GM19043 (cell line): Measurements from ENCODE around the gene MRPL20.
"Not testable (repeated sequence)": the region's sequence is repeated elsewhere in the genome, so short reads cannot be mapped to it uniquely, and the experiment has no call there.

Source experiments
- ATAC-seq: cut with Tn5 transposase; IDR thresholded peaks from one replicate; pipeline ENCODE4 v1.9.1; 2021; ENCODE audit warnings: low read depth; ENCODE audit not compliant: unreplicated experiment

MRPL20 gene

DNA sequence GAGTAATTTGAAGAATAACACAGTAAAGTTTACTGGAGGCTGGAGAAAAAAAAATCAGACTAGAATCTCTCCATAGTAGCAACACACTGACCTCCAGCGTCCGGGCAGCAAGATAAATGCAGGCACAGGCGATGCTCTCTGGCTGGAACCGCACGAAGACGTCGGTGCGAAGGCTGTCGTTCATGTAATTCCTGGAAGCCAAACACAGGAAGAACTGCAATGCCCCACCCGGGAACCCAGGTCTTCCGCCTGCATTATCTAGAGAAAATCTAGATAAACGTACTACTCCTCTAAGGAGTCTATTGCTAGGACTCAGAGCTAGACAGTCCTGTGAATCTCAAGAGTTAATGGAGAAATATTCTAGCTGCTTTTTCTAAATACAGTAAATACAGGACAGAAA, 16.4 kb downstream of the MRPL20 start:
- no peak for ATAC-seq

DNA sequence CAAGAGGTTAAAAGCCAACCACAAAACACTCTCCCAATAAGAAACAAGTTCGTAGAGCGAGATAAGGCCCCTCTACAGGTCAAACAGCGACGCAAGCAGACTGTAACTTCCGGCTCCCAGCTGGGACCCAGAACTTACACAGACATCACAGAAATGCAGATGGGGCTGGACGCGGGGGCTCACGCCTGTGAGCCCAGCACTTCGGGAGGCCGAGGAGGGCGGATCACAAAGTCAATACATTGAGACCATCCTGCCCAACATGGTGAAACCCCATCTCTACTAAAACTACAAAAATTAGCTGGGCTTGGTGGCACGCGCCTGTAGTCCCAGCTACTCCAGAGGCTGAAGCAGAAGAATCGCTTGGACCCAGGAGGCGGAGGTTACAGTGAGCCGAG, 19.0 kb downstream of the MRPL20 start:
- no peak for ATAC-seq

- ATAC-seq: no peak
Observed at GRCh38 chr1:1387098-1388077, 19.7 kb downstream of the MRPL20 start.

DNA sequence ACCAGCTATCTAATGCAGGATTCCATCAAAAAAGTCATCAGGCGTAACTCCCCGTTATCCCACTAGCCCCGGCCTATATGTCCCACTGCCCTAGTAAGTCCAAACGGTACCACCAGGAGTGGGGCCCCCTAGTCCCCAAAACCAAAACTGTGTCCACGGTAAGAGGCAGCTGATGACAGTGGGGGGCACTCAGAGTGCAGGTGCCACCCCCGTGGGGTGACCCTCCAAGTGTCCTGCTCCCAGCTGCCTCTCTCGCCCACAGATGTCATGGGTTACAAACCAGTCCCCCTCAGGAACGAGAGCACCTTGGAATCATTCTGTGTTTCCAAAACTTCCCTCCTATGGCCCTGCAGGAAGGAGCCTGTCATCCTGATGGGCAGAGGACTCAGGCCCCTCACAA, 21.2 kb downstream of the MRPL20 start:
- no peak for ATAC-seq

GRCh38 chr1:1385339-1385738, 21.8 kb downstream of the MRPL20 start:
- not testable (repeated sequence) for ATAC-seq

- no peak for ATAC-seq
Observed at GRCh38 chr1:1381294-1381693, 25.8 kb downstream of the MRPL20 start.

- ATAC-seq: no peak
Observed at GRCh38 chr1:1380860-1381259, 26.2 kb downstream of the MRPL20 start.

DNA sequence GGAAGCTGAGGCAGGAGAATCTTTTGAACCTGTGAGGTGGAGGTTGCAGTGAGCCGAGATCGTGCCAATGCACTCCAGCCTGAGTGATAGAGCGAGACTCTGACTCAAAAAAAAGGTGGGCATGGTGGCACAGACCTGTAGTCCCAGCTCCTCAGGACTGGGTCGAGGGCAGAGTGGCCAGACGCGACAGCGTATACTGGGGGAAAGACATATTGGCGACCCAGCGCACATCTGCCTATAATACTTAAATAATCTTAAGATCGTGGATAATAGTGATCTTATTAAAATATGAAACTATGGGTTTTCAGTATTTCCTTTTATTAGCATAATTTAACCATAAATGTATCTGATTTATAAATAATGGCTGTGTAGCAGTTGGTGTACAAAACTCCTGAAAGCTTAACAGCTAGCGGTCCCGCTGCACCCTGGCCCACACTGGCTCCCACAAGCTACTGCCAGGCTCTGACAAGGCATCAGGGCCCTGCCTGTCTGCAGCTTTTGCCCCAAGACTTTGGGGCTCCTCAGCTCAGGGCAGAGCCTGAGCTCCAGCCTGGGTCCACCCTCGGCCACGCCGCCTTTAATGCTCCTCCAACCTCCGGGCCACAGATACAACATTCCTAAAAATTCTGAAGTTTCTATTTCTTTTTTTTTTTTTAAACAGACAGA, 29.4 kb downstream of the MRPL20 start:
- ATAC-seq: no peak

GRCh38 chr1:1376551-1377226, 30.4 kb downstream of the MRPL20 start:
- ATAC-seq: no peak

DNA sequence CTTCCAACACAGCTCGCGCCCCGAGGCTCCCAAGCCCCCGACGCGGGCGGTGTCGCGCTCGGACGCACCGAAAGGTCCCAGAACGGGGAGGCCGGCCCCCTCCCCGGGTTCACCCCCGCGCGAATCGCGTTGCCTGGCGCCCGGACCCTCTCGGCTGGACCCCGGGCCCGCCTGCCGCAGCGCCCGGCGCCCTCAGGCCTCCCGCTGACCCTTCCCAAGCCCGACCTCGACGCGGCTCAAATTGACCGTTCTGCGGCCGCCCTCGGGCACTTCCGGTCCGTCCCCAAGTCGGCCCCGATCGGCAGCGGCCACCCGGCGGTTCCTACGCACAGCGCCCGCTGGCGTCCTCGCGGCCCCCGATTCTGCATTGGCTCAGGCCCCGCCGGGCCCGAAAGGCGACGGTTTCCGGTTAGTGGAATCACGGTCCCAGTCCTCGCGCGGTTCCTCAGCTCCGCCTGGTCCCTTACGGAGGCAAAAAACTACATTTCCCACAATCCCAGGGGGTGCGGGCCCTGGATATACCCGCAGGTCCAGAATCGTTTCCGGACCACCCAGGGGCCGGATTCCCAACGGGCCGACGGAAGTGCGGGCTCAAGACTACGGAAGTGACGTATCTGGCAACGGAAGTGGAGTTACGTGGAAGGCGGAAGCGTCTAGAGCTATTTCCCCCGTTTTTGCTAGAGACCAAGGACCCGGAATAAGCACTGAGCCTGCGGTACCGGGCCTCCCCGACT, 32.0 kb downstream of the MRPL20 start, which contains the start of gene AURKAIP1:
Gene AURKAIP1, minus strand, starts transcription at position 279 of the 734 bp plus-strand sequence. CDS start 451 bp downstream, outside the sequence.
- peak; percentile 83 for ATAC-seq

GRCh38 chr1:1374589-1374928, 32.5 kb downstream of the MRPL20 start:
- no peak for ATAC-seq

DNA sequence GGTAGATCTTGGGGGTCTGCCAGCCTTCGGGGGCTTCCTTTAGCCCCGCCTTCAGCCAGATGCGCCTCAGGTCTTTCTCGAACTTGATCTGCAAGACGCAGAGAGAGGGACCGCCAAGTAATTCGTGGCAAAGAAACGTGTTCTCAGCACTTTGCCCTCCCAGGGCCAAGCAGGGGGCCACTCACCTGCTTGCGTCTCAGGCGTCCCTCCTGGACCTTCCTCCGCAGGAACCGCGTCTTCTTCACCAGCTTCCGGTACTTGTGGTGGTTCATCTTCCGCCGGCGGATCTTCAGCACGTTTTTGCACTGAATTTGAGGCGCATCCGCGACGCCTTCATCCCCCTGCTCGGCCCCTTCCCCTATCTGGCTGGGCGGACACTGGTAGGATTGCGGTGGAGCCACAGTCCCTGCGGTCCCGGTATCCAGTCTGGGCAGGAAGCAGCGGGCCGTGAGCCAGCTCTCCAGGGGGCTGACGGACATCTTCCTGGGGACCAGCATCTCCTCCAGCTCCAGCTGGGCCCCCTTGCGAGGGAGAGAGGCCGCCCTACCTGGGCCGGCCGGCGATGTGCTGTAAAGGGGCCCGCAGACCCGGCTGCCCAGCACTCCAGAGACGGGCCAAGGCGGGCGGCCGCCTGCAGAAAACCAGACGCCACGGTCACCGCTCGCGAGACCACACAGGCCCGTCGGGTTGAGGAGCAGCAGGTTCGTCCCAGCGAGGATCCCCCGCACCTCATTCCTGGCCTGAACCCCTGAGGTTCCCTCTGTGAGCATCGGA, 33.1 kb downstream of the MRPL20 start:
- no peak for ATAC-seq

- no peak for ATAC-seq
Observed at GRCh38 chr1:1373051-1373814, 33.9 kb downstream of the MRPL20 start.

GRCh38 chr1:1371746-1372711, 35.1 kb downstream of the MRPL20 start:
- no peak for ATAC-seq

DNA sequence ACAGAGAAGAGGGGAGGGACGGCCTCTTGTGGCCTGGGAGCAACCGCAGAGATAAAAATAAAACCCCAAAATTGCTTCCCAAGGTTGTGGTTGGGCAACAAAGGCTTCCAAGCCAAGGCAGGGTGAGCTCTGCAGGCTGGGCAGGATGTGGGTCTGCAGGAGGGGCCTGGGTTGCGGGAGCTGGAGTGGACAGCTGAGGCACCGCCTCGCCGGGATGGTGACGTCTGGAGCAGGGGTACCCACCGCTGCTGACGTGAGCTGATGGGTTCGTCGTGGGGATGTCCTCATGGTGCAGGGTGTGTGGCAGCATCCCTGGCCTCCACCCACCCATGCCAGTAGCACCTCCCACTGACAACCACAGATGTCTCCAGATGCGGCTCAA, 35.7 kb downstream of the MRPL20 start:
- no peak for ATAC-seq

GRCh38 chr1:1370771-1371300, 36.3 kb downstream of the MRPL20 start:
- ATAC-seq: no peak

DNA sequence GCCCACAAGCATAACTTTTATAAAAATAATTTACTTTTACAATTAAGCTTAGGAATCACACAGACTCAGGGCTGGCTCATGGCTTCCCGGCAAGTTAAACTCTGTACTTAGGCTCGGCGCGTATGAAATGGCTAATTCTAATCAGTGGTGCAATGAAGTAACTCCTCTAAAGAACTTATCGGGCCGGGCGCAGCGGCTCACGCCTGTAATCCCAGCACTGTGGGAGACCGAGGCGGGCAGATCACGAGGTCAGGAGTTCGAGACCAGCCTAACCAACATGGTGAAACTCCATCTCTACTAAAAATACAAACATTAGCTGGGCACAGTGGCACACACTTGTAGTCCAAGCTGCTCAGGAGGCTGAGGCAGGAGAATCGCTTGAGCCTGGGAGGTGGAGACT, 37.0 kb downstream of the MRPL20 start:
- ATAC-seq: not testable (repeated sequence)

GRCh38 chr1:1367315-1367714, 39.8 kb downstream of the MRPL20 start:
- no peak for ATAC-seq
